ENCODE data around the gene NMRK2.
"Not testable (repeated sequence)": the region's sequence is repeated elsewhere in the genome, so short reads cannot be mapped to it uniquely, and the experiment has no call there.

The NMRK2 gene

DNA sequence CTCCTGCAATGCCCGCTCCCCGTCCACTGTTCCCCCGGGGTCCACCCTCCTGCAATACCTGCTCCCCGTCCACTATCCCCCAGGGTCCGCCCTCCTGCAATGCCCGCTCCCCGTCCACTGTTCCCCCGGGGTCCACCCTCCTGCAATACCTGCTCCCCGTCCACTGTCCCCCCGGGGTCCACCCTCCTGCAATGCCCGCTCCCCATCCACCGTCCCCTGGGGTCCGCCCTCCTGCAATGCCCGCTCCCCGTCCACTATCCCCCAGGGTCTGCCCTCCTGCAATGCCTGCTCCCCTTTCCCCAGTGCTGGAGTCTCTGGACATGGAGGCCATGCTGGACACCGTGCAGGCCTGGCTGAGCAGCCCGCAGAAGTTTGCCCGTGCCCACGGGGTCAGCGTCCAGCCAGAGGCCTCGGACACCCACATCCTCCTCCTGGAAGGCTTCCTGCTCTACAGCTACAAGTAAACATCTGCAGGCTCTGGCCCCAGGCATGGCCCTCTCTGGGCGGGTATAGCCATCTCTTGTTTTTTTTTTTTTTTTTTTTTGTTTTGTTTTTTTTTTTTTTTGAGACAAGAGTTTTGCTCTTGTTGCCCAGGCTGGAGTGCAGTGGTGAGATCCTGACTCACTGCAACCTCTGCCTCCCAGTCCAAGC lies 5.6 kb downstream of the NMRK2 start:
- not testable (repeated sequence) for DNase-seq

DNA sequence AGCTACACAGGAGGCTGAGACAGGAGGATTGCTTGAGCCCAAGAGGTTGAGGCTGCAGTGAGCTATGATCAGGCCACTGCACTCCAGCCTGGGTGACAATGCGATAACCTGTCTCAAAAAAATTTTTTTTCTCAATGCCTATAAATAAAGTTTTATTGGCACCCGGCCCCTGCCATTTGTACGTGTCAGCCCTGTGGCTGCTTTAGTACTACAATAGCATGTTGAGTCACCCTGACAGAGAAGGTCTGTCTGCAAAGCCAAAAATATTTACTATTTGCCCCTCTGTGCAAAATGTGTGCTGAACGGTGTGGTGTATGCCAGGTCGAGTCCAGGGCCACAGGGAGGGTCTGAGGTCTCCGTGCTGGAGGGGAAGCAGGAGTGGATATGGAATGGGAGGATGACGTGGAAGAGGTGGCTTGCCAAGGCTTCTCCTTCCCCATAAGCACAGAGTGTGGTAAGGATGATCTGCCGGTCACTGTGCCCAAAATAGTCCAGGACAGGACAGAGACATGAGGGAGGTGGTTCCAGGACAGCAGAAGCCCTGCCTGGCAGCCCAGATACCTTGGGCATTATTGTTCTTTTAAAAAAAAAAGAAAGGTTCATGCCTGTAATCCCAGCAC lies 10.0 kb downstream of the NMRK2 start:
- DNase-seq = no peak

DNA sequence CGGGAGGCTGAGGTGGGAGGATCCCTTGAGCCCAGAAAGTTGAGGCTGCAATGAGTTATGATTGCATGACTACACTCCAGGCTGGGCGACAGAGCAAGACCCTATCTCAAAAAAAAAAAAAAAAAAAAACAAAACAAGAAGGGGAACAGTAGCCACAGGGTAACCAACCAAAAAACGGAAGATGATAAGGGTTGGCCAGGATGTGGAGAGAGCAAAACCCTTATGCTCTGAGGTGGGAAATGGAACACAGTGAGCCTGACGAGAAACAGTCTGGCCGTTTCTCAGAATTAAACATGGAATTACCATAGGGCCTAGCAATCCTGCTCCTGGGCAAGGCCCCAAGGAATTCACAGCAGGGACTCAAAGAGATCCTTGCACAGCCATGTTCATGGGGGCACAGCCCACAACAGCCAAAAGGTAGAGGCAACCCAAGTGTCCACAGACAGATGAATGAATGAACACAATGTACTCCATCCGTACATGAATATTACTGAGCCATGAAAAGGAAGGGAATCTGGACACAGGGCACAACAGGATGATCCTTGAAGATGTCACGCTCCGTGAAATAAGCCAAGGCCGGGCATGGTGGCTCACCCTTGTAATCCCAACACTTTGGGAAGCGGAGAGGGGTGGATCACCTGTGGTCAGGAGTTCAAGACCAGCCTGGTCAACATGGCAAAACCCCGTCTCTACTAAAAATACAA lies 11.3 kb downstream of the NMRK2 start:
- no peak for DNase-seq

GRCh38 chr19:3945838-3946237 lies 13.0 kb downstream of the NMRK2 start:
- DNase-seq = no peak

GRCh38 chr19:3947316-3947933 lies 14.6 kb downstream of the NMRK2 start:
- not testable (repeated sequence) for DNase-seq

DNA sequence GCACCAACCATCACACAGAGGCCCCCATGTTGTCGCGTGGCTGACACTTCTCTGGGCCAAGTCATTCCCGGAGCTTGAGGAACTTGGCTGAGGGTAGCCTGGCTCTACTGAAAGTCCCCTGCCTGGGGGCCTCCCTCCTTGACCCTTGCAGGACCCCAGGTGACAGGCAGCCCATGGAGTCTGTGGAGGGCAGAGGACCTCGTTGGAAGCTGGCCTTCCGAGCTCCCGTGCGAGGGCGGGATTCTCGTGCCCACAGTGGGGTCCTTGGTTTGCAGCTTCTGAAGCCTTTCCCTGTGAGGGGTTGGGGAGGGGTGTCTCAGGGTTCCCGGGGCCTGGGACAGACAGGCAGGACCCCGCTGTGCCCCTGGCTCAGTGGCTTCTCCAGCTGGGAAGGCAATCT lies 16.4 kb downstream of the NMRK2 start:
- no peak for DNase-seq

- DNase-seq = no peak
Measured at GRCh38 chr19:3949997-3950859, 17.4 kb downstream of the NMRK2 start.

GRCh38 chr19:3950871-3951861 lies 18.3 kb downstream of the NMRK2 start:
- no peak for DNase-seq

DNA sequence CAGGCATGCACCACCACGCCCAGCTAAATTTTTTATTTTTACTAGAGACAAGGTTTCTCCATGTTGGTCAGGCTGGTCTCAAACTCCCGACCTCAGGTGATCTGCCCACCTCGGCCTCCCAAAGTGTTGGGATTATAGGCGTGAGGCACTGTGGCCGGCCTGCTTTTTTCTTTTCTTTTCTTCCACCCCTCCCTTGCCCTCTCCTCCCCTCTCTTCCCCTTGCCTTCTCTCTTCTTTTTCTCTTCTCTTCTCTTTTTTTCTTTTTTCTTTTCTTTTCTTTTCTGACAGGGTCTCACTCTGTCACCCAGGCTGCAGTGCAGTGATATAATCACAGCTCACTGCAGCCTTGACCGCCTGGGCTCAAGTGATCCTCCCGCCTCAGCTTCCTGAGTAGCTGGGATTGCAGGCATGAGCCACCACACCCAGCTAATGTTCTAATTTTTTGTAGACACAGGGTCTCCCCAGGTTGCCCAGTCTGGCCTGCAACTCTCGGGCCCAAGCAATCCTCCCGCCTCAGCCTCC lies 19.9 kb downstream of the NMRK2 start:
- DNase-seq = not testable (repeated sequence)

DNA sequence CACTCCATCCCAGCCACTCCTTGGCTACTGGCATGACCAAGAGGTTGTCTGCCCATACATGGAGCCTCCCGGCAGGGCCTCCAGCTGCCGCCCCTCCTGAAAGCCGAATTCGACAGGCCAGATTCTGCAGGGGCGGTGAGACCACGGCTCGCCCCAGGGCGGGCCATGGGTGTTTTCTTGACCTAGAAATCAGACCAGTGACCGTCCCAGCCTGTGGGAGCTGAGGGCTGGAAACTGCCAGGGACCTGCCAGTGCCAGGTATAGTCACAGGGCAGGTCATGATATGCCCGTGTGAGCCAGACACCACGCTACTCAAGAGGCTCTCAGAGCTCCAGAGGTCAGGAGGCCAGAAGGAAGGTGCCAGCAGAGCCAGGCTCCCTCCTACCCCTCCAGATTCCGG lies 21.2 kb downstream of the NMRK2 start:
- DNase-seq = no peak

- DNase-seq = not testable (repeated sequence)
Measured at GRCh38 chr19:3955276-3955675, 22.4 kb downstream of the NMRK2 start.

- DNase-seq = no peak
Measured at GRCh38 chr19:3955688-3956087, 22.8 kb downstream of the NMRK2 start.

GRCh38 chr19:3958836-3959765 lies 26.2 kb downstream of the NMRK2 start:
- DNase-seq = no peak

DNA sequence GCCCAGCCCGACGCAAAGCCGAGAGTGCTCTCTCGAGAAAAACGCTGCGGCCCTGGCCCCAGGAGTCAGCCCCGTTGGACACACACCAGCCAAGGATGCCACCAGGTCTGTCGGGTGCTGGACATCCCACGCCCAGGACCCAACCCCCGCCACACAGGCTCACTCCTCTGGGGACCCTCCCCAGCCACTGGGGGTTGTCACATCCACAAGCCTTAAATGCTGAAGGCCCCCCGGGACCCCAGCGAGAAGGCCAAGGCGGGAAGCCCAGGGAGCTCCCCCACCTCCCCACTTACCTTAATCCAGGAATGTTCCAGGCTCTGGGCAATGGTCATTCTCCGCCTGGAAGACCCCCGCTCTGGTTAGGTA lies 26.9 kb downstream of the NMRK2 start:
- DNase-seq = no peak

DNA sequence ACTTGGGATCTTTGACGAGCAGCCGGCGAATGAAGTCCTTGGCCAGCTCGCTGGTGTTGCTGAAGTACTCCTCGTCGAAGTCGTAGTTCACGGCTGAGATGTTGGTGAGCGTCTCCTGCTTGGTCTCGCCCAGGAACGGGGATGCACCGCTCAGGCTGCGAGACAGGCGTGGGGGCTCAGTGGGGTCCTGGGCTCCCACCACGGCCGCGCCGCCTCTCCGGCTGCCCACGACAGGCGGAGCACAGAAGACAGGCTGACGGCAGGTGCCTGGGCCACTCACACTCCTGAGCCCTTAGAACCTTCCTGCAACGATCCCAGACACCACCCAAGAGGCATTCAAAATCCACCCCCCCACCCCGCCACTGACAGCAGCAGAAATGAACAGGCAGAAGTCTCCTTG lies 28.1 kb downstream of the NMRK2 start:
- no peak for DNase-seq

- no peak for DNase-seq
Measured at GRCh38 chr19:3963458-3964255, 30.8 kb downstream of the NMRK2 start.

DNA sequence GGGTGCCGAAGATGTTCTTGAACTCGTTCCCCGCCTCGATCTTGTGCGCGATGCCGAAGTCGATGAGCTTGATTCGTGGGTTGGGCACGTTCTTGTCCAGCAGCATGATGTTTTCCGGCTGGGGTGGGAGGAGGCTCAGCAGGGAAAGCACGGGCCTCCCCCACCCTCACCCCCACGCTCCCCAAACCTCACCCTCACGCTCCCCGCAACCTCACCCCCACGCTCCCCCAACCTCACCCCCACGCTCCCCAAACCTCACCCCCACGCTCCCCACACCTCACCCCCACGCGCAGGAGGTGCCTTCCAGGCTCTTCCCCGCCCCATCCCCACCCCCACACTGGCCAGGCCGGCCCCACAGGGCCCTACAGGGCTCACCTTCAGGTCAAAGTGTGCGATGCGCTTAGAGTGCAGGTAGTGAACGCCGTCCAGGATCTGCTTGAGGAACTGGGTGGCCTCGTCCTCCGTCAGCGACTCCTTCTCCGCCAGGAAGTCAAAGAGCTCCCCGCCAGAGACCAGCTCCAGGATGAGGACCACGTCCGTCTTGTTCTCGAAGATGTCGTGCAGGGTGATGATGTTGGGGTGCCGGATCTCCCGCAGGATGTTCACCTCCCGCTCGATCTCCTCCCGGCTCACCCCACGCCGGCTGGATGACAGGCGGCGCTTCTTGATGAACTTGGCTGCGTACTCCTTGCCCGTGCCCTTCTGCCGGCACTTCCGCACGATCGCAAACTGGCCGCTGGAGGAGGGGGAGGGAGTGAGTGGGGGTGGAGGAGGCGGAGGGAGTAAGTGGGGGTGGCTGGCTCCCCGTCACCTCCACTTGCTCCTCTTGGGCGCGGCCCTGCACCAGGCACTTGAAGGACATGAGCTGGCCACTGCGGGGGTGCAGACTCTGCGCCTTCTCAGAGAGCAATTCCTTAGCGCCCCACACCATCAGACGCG lies 31.7 kb downstream of the NMRK2 start:
- DNase-seq = no peak

Data from 8988T (cell line).